Endometrial microvascular endothelial cells (primary cell): ENCODE measurements around the gene POPDC3. TPM values are rescaled to one million over a fixed set of nuclear protein-coding genes. Genes with fewer than 3 reads are reported as not detected.

Experiments used
- in situ Hi-C: cut with HindIII; loops from 2 replicates; pipeline ENCODE4 v1.10.0; 2017; ENCODE audit warnings: low sequenced_read_pairs, low pct_unique_long_range_greater_than_20kb; ENCODE audit errors: inconsistent ontology term
- total RNA-seq: library from RNA; depleted of rRNA; stranded (reverse); fragments of >200 nt; gene quantifications from one replicate; pipeline ENCODE4 v1.2.3, GENCODE V29; 2015; ENCODE audit errors: inconsistent ontology term

POPDC3 gene
- total RNA-seq, 1 donor from 2014 or later: 0.09 TPM

GRCh38 chr6:105109955-105110895 is 69.6 kb downstream of the POPDC3 start:
- in situ Hi-C loops: no loop called here

- in situ Hi-C loops: no loop called here
These were observed 71.1 kb downstream of the POPDC3 start for GRCh38 chr6:105108631-105109262.

Other genes with a start within 250 kb of the POPDC3 start
- gene LIN28B, start 222.9 kb downstream of the POPDC3 start, total RNA-seq: not detected
- gene PREP, start 223.1 kb upstream of the POPDC3 start, total RNA-seq: 29.0 TPM